GM19395 (cell line): ENCODE data around the gene IWS1.
"Not testable (repeated sequence)": the region's sequence is repeated elsewhere in the genome, so short reads cannot be mapped to it uniquely, and the experiment has no call there.

Source experiments
- ATAC-seq: cut with Tn5 transposase; IDR thresholded peaks from one replicate; pipeline ENCODE4 v1.9.1; 2021; ENCODE audit warnings: mild to moderate bottlenecking, moderate library complexity; ENCODE audit not compliant: unreplicated experiment

Gene IWS1

DNA sequence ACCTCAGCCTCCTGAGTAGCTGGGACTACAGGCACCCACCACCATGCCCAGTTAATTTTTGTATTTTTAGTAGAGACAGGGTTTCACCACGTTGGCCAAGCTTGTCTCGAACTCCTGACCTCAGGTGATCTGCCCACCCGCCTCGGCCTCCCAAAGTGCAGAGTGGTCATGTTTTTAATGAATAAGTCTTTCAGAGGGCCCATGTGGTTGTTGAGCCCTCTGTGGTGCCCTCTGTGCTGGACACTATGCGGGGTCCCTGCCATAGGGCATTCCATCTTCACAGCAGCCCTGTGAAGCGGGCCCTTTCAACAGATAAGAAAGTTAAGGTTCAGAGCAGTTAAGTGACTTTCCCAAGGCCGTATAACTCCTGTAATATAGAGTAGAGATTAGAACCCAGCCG, 35.1 kb upstream of the IWS1 start:
- ATAC-seq: no peak

DNA sequence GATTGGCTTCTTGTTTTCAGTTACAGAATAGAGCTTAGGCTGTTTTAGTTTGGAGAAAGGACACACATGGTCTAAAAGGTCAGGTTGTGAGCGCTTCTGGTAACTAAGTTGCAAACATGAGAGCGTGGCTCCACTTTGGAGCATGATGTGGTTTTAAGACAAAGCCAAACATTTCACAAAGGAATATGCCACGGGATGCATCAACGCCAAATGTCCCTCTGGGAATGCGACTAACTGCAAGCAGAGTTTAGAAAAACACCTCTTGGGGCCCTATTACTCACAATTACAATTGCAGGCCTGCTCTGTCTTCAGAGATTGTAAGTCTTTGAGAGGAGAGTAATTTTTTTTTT, 34.6 kb upstream of the IWS1 start:
- ATAC-seq: no peak

DNA sequence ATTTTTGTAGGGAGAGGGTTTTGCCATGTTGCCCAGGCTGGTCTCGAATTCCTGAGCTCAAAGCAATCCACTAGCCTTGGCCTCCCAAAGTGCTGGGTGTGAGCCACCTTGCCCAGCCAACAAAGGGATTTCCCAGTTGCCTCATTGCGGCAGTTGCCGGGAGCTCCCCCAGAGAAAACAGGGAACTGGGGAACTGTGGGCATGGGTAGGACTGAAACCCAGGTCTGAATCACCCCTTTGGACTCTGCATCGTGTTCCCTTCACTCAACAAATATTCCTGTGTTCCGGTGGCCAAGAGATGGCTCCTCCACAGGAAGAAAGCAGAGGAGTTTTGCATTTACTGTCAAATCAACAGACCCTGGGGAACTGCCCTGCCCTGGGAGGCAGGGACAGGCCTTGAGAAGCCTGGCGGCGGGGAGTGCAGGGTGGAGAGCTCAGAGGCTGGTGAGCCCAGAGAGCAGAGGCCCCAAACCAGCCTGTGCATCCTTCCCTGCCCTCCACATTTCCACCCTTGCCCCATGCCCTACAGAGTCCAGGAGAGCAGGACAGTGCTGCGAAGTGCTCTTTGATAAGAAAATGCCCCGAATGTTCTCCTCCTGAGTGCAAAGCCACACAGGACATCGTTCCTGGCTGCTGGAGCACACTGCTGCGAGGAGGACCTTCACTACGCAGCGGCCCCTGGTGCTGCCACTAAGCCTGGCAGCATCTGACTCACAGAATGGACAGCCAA, 34.1 kb upstream of the IWS1 start:
- no peak for ATAC-seq

DNA sequence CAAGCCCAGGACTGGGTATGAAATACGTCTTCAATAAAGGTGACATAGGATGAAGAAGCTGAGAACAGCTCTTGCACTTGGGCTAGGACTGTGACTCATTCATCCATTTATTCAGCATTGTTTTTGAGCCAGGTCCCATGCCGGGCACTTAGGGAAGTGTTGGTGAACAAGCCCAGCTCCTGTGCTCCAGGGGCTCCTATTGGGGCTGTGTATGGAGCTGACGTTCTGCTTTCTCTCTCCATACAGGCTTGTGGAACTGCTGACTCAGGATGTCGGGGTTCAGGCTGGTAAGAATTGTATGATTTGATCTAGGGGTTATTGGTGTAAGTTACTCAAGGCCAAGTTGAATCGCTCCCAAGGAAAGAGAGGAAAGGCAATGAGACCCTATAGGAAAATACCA, 33.2 kb upstream of the IWS1 start:
- no peak for ATAC-seq

DNA sequence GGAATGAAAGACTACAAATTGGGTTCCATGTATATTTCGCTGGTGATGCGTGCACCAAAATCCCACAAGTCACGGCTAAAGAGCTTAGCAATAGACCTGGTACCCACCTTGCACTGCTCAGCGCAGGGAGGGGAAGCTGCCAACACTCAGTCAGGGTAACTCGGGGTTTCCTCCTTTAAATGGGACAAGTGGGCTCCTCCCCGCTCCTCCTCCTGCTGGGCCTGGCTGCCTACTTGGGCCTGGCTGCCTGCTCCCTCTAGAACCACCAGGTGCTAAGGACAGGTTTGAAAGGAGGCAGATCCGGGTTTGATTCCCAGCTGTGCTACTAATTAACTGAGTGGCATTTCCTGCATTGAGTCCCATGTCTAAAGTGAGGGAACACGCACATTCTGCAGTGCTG, 32.6 kb upstream of the IWS1 start:
- ATAC-seq: no peak

DNA sequence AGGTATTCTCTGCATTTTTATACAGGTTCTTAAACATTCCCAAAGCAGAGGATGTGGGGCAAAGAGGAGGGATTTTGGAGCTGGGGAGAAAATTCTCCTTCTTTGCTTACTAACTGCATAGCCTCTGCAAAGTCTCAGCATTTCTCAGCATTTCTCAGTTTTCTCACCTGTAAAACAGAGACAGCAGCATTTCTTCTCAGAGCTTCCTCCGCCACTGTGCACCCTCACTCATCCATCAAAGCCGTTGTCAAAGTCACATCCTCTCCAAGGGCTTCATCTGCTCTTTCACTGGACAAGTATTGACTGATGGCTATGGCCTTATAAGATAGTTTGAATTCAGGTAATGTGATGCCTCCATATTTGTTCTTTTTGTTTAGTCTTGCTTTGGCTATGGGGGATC, 26.6 kb upstream of the IWS1 start:
- ATAC-seq: no peak

DNA sequence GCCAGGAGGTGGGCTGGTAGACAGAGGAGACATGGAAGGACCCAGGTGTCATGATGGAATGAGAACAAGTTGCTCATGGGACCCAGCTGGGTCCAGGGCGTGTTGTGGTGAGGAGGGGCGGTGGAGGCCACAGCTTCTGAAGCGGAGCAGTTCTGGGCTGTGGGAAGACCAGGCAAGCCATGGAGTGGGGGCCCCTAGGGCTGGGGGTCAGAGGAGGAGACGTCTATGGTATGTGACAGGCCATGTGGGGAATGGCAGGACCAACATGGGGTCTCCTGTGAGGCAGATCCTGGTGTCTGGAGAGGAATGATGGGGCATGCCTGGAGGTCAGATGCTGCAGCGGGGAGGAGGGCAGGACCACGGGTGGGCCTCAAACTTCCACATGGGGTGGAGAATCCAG, 26.0 kb upstream of the IWS1 start:
- no peak for ATAC-seq

DNA sequence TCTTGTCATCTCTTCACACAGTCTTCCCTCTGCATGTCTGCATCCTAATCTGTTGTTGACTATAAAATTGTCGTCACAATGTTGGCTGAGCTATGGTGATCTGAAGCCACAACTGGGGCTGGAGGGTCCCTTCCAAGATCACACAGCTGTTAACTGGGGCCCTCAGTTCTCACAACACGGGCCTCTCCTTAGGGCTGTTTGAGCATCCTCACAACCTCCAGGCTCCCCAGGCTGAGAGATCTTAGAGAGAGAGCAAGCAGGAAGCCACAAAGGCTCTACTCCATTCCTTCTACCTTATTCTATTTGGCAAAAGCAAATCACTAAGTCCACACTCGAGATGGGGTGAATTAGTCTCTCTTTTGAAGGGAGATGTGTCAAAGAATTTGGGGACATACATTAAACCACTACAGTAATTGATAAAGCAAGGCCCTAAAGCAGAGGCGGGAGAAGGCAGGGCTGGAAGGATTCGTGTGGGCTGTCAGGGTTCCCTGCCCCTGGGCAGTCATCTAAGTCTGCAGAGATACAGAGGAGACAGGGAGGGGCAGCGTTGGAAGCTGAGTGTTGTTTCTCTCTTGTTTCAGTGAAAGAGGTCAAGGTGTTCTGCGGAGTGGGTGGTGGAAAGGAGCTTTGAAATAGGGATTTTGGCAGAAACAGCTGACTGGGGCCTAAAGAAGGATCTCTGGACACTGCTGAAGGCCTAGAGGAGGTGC, 25.1 kb upstream of the IWS1 start:
- ATAC-seq: no peak

DNA sequence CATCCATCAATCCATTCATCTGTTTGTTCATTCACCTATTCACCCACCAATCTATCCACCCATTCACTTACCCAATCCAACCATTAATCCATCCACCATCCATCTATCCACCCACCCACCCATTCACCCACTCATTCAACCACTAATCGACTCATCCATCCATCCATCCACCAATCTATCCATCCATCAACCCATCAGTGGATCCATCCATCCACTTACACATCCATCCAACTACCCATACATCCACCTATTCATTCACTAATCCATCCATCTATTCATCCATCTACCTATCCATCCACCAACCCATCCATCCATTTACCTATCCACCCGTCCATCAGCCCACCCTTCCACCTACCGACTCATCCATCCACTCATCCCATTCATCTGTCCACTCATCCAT, 20.5 kb upstream of the IWS1 start:
- no peak for ATAC-seq

DNA sequence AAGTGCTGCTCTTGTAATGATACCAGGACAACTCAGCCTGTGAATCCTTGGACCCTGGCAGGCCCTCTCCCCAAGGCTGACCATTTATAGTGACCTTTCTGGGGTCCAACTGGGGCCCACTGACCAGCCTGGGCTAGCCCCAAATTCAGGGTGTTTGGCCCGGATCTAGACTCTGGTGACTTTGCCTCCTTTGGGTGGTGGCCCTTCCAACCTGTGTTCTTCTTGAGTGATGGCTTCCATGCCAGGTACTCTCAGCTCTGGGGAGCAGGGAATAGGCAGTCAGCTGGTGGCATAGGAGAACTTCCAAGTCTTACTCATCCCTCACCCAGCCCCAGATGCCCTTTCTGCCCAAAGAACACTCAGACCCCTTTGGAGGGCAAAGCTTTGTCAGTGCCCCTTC, 19.5 kb upstream of the IWS1 start:
- no peak for ATAC-seq

DNA sequence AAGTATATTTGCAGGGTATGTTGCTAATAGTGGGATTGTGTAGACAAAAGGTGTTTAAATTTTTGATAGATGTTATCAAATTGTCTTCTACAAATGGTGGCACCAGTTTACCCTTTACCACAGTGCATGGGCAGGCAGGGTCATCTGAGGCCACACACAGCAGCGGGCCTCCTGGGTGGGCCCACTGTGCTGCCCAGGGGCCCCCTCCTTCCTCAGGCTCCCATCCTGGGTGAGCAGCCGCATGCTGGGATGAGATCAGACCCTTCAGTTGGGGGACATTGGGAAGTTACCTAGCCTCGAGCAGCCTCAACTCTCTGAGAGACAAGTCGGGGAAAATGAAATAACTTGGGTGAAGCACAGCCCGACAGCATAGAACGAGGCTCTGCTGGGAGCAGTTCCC, 18.9 kb upstream of the IWS1 start:
- no peak for ATAC-seq

DNA sequence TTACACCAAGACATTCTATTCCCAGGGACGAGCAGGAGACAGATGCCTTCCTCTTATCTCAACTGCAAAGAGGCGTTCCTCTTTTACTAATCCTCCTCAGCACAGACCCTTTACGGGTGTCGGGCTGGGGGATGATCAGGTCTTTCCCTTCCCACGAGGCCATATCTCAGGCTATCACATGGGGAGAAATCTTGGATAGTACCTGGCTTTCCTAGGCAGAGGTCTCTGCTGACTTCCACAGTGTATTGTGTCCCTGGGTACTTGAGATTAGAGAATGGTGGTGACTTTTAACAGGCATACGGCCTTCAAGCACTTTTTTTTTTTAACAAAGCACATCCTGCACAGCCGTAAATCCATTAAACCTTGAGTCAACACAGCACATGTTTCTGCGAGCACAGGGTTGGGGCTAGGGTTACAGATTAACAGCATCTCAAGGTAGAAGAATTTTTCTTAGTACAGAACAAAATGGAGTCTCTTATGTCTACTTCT, 16.8 kb upstream of the IWS1 start:
- ATAC-seq: not testable (repeated sequence)

DNA sequence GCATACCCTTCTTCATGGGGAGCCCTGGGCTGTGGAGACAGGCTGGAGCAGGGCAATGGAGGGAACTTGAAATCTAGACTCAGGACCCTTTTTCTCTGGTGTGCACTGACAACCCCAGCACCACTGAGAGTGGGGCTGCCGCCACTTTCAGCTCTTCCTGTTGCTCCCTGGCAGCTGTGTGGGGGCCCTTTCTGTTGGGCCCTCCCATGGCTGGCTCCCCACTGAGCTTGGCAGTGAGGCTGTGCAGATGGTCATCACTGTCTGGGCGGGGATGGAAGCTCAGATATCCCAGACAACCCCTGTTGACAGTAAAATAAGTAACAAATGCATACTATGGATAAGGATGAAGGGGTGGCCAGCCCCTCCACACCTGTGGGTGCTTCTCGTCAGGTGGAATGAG, 15.9 kb upstream of the IWS1 start:
- ATAC-seq: no peak

DNA sequence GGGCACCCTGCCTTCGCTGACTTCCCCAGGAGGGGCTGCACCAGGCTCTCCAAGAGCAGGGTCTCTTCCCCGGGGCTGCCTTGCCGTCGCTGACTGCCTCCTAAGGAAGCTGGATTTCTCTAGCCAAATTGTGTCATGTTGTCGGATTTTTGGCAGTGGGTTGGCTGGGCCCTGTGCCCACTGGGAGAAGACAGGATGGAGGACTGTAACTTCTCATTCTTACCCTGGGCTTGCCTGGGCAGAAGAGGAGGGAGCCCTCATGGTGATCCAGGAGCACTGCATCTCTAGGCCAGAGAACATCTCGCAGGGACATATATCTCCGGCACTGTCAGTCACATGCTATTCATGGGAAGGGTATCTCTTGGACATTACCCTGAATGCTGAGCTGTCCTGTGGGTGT, 15.5 kb upstream of the IWS1 start:
- ATAC-seq: no peak

DNA sequence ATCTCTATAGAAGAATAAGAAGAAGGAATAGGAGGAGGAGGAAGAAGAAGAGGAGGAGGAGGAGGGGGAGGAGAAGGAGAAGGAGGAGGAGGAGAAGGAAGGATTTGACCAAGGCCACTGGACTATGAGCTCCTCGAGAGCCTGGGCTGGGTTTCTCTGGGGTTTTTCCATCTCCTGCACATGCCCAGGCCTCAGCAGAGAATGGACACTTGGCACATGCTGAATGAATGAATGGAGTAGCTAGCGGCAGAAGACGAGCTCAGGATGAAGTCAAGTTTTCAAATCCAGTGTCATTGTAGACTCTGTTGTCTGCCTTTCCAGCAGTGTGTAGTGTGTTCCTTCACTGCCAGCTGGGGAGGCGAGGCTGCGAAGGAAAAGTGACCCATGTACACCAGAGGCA, 11.4 kb upstream of the IWS1 start:
- ATAC-seq: no peak

DNA sequence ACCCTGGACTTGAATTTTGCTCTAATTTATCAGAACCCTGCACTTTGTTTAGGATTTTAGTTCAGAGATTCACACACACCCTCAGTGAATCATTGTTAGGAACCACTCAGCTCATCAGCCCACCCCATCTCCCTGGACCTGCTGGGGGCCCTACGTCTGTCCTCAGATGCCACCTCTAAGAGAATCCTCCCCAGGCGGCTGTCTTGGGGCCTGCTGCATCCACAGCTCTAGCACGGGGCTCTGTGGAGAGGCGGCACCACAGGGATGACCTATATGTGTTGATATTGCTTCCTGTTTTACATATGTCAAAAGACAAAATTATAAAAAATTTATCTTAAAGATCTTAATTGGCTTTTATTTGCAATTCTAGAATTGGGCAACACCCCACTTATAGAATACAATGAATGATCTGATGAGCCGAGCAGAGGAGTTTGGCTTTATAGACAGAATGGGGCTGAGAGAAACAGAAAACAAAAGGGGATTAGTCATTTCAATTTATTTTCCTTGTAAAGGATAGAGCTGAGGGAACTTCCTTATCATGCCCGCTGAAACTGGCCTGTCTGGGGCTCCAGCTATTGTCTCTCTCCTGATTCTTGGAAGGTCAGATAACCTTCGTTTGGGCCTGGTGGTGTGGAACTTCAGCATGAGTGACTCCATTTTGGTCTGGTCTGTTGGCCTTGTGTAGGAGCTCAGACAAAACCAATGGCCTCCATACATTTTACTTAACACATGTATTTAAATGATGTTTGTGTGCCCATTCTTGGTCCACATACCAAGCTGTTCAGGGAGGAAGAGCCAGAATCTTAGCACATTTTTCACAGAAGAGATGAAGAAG, 10.6 kb upstream of the IWS1 start:
- ATAC-seq: no peak

DNA sequence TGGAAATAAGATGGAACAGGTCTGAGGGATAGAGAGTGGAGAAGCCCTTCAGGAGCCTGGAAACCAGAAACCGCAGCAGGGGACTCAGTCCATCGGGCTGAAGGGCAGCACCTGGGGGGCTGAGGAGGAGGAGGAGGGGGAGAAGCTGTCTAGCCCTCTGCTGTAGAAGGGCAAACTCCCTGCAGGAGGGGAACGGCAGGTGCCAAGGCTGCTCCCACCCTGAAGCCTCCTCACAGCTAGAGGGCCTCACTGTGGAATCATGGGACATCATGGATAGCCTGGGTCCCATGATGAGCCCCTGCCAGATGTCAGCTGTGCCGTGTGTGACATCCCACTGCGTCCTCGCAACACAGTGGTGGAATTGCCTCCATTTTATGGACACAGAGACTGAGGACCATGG, 9.6 kb upstream of the IWS1 start:
- no peak for ATAC-seq

DNA sequence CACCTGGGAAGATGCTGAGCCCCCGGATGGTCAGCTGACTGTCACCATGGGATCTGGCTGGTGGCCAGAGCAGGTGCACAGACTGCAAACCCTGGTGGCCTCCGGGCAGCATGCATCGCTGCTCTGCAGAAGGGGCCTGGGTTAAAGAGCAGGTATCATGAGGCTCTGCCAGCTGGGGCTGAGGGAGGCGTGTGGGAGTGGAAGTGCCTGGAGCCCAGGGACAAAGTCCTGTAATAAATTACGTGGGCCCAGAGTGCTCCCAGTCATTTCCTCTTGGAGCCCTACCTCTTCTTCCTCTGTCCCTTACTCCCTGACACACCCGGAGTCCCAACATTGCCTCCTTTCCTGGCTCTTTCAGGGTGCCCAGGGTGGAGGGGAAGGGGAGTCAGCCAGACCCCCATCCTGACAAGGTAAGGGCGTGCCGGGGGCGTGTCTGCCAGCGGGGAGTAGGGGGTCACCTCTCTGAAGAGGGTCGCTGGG, 9.2 kb upstream of the IWS1 start, which contains the start of gene MYO7B:
TSS of gene MYO7B (plus strand) at position 262 of the 480 bp plus-strand sequence. CDS start 24,040 bp downstream, outside the sequence.
- no peak for ATAC-seq

DNA sequence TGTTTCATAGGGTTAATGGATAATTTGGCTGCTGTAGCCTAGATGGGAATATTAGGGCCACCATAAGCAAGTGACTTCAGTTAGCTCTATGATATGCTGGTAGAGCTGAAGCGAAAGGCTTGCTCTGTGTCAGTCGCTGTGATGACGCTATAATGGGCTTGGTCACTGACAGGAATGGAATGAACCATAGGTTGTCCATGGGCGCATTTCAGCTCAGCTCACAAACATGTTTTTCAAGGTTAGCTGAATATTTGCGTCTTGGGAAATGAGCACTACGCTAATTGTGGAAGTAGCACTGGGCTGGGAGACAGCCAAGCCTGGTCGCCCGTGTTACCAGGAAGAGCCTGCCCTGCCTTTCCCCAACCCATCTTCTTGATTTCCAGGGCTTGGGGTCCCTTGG, 6.0 kb upstream of the IWS1 start:
- ATAC-seq: no peak

DNA sequence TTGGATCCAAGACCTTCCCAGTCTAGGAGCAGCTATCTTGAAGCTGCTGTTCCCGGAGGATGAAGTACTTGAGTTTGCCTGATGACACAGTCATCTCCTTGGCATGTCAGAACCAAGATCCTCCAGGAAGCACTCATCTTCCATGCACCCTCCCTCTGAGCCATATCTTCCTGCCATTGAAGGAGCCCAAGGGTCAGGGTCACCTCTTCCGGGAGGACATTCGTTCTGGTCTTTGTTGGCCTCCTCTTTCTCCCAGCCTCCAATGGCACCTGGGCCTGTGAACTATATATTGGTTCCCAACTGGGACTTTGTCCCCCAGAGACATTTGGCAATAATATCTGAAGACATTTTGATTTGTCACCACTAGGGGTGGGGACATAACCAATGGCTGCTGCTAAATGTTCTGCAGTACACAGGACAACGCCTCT, 4.9 kb upstream of the IWS1 start:
- ATAC-seq: no peak
